GM18520 (cell line): ENCODE measurements around the gene OPA3.

ENCODE experiments used
- ATAC-seq: cut with Tn5 transposase; IDR thresholded peaks from one replicate; pipeline ENCODE4 v1.9.1; 2021; ENCODE audit not compliant: unreplicated experiment

The OPA3 gene

GRCh38 chr19:45505151-45505995 is 79.2 kb downstream of the OPA3 start:
- no peak for ATAC-seq

- ATAC-seq: no peak
Measured at GRCh38 chr19:45503909-45504308, 80.7 kb downstream of the OPA3 start.

GRCh38 chr19:45502111-45502510 is 82.5 kb downstream of the OPA3 start:
- no peak for ATAC-seq

- no peak for ATAC-seq
Measured at GRCh38 chr19:45501730-45502014, 82.9 kb downstream of the OPA3 start.

- no peak for ATAC-seq
Measured at GRCh38 chr19:45500918-45501729, 83.5 kb downstream of the OPA3 start.

- no peak for ATAC-seq
Measured at GRCh38 chr19:45499196-45500180, 85.1 kb downstream of the OPA3 start.

GRCh38 chr19:45498411-45499195 is 86.0 kb downstream of the OPA3 start, which contains the start of gene PPM1N:
Gene PPM1N, plus strand, starts transcription at chr19:45498443. Its CDS starts 30 bp downstream, at chr19:45498473.
- no peak for ATAC-seq

- ATAC-seq: no peak
Measured at GRCh38 chr19:45497791-45498190, 86.8 kb downstream of the OPA3 start.

- no peak for ATAC-seq
Measured at GRCh38 chr19:45496349-45496953, 88.2 kb downstream of the OPA3 start.

- ATAC-seq: no peak
Measured at GRCh38 chr19:45495178-45495577, 89.4 kb downstream of the OPA3 start.

GRCh38 chr19:45494261-45494916 is 90.2 kb downstream of the OPA3 start:
- ATAC-seq: no peak

GRCh38 chr19:45492627-45493470 is 91.8 kb downstream of the OPA3 start:
- ATAC-seq: no peak

GRCh38 chr19:45492137-45492626 is 92.4 kb downstream of the OPA3 start:
- no peak for ATAC-seq

- ATAC-seq: no peak
Measured at GRCh38 chr19:45489216-45489855, 95.3 kb downstream of the OPA3 start.

- no peak for ATAC-seq
Measured at GRCh38 chr19:45488708-45489107, 95.9 kb downstream of the OPA3 start.

- ATAC-seq: peak; percentile 97
Measured at GRCh38 chr19:45485305-45486077, 99.1 kb downstream of the OPA3 start.
